BLaER1 treated with 17β-estradiol and CSF1 and Interleukin-3, amounts not matched to agents 10 nM and 100 nM (cell line): ENCODE data around the gene CAMK4.

Experiments
- H3K27ac ChIP-seq, 11 experiments: shearing (Covaris generic); formaldehyde crosslinking; 2 replicates each; pipeline ENCODE4 v1.8.1; 2022
- H3K27me3 ChIP-seq, 11 experiments: shearing (Covaris generic); formaldehyde crosslinking; 2 replicates each; pipeline ENCODE4 v1.8.1; 2022
- H3K36me3 ChIP-seq, 11 experiments: shearing (Covaris generic); formaldehyde crosslinking; 2 replicates each; pipeline ENCODE4 v1.8.1; 2022
- H3K4me1 ChIP-seq, 10 experiments: shearing (Covaris generic); formaldehyde crosslinking; 2 replicates each; pipeline ENCODE4 v1.8.1; 2022
- H3K4me2 ChIP-seq, 11 experiments: shearing (Covaris generic); formaldehyde crosslinking; 2 replicates each; pipeline ENCODE4 v1.8.1; 2022
- H3K4me3 ChIP-seq, 10 experiments: shearing (Covaris generic); formaldehyde crosslinking; 2 replicates each; pipeline ENCODE4 v1.8.1; 2022
- H3K9ac ChIP-seq, 11 experiments: shearing (Covaris generic); formaldehyde crosslinking; 2 replicates each; pipeline ENCODE4 v1.8.1; 2022
- H3K9me3 ChIP-seq, 11 experiments: shearing (Covaris generic); formaldehyde crosslinking; replicated peaks in 1 of 11; 2 replicates each; pipeline ENCODE4 v1.8.1; 2022
- H4K20me1 ChIP-seq, 11 experiments: shearing (Covaris generic); formaldehyde crosslinking; 2 replicates each; pipeline ENCODE4 v1.8.1; 2022
- Cebpa-rat ChIP-seq, 11 experiments: shearing (Covaris generic); IDR thresholded peaks; 2 replicates each; pipeline ENCODE4 v1.8.1; 2022

Gene CAMK4

DNA sequence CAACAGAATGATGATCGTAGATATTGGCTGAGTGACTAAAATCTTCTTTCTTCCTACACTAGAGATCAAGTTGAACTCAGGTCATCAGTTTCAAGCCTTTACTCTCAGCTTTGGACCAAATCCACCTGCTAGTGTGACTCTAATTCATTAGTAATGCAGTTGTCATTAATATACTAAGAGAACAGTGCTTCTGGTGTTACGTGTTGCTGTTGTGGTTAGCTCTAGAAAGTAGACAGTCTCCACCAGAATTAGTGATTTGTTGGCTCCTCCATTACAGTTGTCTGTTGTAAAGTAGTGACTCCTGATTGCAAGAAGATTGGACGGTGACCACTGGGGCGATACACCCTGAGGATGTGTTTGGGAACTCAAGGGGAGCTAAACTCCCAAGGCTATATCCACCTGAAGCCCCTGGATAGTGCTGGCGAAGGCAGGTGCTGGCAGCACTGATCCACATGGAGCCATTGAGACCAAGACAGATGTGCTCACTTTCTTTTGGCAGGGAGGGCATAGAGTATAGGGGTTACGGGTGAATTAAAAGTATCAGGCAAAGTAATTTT, 3.1 kb downstream of the CAMK4 start:
- TF ChIP-seq Cebpa-rat (IDR thresholded peaks at IDR 0.05): no peak
- H3K9me3 ChIP-seq: no peaks in the 10 kb centered on the region
- 0 out of 22 replicates have a peak, but pooled peaks cover 0 to 4% (median 0%) of the 10 kb centered on the region in 11 experiments for H4K20me1 ChIP-seq
- H3K4me1 ChIP-seq: peaks cover 5 to 29% (median 15%) of the 10 kb centered on the region in 10 experiments; a peak in 19 of 20 replicates
- H3K27ac ChIP-seq: no peak overlapping the region
- peaks cover 21 to 31% (median 25%) of the 10 kb centered on the region in 11 experiments for H3K27me3 ChIP-seq
- no peak overlapping the region for H3K4me2 ChIP-seq
- no peak overlapping the region for H3K9ac ChIP-seq
- H3K4me3 ChIP-seq: no peak overlapping the region
- H3K36me3 ChIP-seq: no peaks in the 10 kb centered on the region

DNA sequence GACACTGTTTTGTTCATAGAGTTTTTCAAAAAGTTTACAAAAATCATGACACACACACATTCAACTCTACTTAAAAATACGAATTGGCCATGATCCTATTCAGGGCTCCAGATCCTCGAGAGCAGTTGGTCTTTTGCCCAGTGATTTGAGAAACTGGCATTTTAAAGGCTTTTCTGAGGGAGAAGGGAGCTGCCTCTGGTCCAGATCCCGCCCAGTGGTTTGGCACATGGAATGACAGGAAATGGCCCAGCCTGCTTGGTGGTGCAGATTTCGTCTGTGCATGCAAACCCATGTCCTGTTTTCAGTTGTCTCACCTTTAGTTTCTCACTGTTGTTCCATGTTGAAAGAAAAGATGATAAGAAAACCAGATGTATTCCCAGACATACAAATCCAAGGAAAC, 3.6 kb downstream of the CAMK4 start:
- 0 out of 22 replicates have a peak, but pooled peaks cover 0 to 4% (median 0%) of the 10 kb centered on the region in 11 experiments for H4K20me1 ChIP-seq
- no peak overlapping the region for H3K9ac ChIP-seq
- H3K4me2 ChIP-seq: peak overlapping the region in 1 of 11 experiments; percentile 23; a peak in 1 of 22 replicates
- H3K4me1 ChIP-seq: peaks cover 5 to 29% (median 15%) of the 10 kb centered on the region in 10 experiments; a peak in 19 of 20 replicates
- no peaks in the 10 kb centered on the region for H3K9me3 ChIP-seq
- H3K4me3 ChIP-seq: no peak overlapping the region
- H3K27me3 ChIP-seq: peaks cover 21 to 31% (median 25%) of the 10 kb centered on the region in 11 experiments
- TF ChIP-seq Cebpa-rat (IDR thresholded peaks at IDR 0.05): no peak
- no peak overlapping the region for H3K27ac ChIP-seq
- no peaks in the 10 kb centered on the region for H3K36me3 ChIP-seq

DNA sequence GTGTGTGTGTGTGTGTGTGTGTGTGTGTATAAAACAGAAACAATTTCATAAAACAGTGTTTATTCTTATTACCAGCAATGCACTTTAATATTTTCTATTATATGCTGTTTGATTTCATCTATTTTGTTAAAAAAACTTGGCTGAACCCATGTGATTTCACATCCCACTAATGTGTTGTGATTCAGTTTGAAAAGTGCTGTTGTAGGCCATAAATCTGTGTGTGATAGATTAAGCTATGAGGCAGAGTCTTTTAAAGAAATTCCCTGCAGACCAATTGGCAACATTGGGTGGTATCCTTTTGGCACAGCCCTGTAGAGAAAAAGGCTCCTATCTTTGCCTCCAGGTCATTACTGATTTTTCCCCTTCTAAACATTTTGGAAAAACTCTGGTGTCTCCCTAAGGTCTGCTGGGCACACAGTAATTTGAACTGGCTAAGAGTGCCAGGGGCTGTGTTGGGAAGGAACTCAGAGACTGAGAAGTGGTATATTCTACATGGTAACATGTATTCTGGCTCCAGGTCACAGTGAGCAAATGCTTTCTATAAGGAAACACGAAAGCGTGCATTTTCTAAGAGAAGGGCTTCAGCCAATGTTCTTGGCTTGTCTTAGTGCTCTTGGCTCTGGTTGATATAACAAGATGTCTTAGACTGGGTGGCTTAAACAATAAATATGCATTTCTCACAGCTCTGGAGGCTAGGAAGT, 4.5 kb downstream of the CAMK4 start:
- peaks cover 16 to 24% (median 19%) of the 10 kb centered on the region in 11 experiments for H3K27me3 ChIP-seq
- no peak overlapping the region for H3K9ac ChIP-seq
- H3K27ac ChIP-seq: no peak overlapping the region
- peaks cover 5 to 26% (median 15%) of the 10 kb centered on the region in 10 experiments; a peak in 19 of 20 replicates for H3K4me1 ChIP-seq
- H3K4me3 ChIP-seq: no peak overlapping the region
- TF ChIP-seq Cebpa-rat (IDR thresholded peaks at IDR 0.05): no peak
- H3K4me2 ChIP-seq: no peak overlapping the region
- no peaks in the 10 kb centered on the region for H3K9me3 ChIP-seq
- H4K20me1 ChIP-seq: 0 out of 22 replicates have a peak, but pooled peaks cover 0 to 4% (median 0%) of the 10 kb centered on the region in 11 experiments
- no peaks in the 10 kb centered on the region for H3K36me3 ChIP-seq

DNA sequence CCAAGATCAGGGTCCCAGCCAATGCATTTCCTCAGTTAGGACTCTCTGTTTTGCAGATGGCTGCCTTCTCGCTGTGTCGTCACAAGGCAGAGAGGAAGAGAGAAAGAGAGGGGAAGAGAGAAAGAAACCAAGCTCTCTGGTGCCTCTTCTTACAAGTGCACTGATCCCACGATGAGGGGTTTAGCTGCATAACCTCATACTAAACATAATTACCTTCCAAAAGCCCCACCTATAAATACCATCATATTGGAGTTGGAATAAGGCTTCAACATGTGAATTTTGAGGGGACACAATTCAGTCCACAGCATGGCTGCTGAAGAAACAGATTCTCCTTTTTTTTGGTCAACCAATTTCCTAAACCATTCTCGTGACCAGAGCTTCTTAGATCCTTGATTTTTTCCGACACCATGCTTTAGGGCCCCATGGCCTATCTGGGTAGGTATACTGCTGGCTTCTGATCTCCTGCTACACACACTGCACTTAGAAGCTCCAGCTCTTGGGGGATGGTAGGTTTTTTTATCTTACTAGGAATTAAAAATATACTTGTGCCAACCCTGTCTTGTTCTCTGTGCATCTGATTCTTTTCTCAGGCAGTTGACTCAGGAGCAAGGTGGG, 5.1 kb downstream of the CAMK4 start:
- H3K4me3 ChIP-seq: no peak overlapping the region
- peaks cover 10 to 17% (median 13%) of the 10 kb centered on the region in 11 experiments for H3K27me3 ChIP-seq
- H3K9ac ChIP-seq: no peak overlapping the region
- no peaks in the 10 kb centered on the region for H3K36me3 ChIP-seq
- peaks cover 5 to 24% (median 15%) of the 10 kb centered on the region in 10 experiments; a peak in 19 of 20 replicates for H3K4me1 ChIP-seq
- peak overlapping the region in 1 of 11 experiments; percentile 24; a peak in 3 of 22 replicates for H3K4me2 ChIP-seq
- 0 out of 22 replicates have a peak, but pooled peaks cover 0 to 4% (median 0%) of the 10 kb centered on the region in 11 experiments for H4K20me1 ChIP-seq
- H3K9me3 ChIP-seq: no peaks in the 10 kb centered on the region
- H3K27ac ChIP-seq: no peak overlapping the region
- TF ChIP-seq Cebpa-rat (IDR thresholded peaks at IDR 0.05): no peak

DNA sequence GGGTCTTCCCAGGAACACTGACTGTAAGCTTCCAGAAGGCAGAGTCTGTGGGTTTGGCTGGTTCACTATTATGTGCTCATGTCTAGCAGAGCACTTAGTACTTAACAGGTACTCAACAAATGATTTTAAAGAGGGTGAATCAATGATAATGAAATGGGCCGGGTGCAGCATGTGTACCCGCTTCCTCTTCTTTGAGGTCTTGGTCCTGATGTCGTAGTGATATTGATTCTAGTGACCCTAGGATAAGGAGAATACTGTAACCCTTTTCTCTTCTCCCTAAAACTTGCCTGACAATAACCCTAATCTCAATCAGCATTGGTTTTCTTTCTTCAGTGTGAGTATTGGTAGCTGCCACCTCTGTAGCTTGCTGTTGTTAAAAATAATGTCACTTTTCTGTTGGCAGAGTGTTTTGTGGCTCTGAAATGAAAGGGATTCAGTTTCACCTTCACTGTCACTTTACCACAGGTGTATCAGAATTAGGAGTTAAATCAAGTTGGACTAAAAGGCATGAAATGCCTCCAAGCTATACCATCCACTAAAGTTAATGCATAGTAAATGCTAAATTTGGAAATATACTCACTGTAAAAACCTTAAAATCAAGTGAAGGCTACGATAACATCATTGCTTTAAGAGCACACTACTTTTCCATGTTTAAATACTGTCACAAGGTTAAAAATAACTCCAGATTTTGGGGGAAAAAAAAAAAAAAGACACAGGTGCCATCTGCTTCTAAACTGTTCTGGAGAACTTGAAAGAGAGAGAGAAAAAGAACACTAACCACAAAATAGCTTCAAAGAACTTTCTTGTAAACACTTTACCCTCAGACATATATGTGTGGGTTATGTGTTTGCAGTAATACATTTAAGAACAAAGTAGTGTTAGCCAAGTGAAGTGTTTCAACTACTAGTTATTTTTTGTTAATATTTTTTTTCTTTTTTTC, 6.0 kb downstream of the CAMK4 start:
- H3K4me3 ChIP-seq: no peak overlapping the region
- 0 out of 22 replicates have a peak, but pooled peaks cover 0 to 2% (median 0%) of the 10 kb centered on the region in 11 experiments for H4K20me1 ChIP-seq
- peaks cover 2 to 9% (median 5%) of the 10 kb centered on the region in 11 experiments; a peak in 20 of 22 replicates for H3K27me3 ChIP-seq
- H3K9me3 ChIP-seq: no peaks in the 10 kb centered on the region
- no peak for TF ChIP-seq Cebpa-rat (IDR thresholded peaks at IDR 0.05)
- H3K36me3 ChIP-seq: no peaks in the 10 kb centered on the region
- no peak overlapping the region for H3K9ac ChIP-seq
- peak overlapping the region in 6 of 11 experiments; percentile 2 to 37 (median 7); a peak in 6 of 22 replicates for H3K4me2 ChIP-seq
- peaks cover 0 to 17% (median 9%) of the 10 kb centered on the region in 10 experiments; a peak in 16 of 20 replicates for H3K4me1 ChIP-seq
- no peak overlapping the region for H3K27ac ChIP-seq

DNA sequence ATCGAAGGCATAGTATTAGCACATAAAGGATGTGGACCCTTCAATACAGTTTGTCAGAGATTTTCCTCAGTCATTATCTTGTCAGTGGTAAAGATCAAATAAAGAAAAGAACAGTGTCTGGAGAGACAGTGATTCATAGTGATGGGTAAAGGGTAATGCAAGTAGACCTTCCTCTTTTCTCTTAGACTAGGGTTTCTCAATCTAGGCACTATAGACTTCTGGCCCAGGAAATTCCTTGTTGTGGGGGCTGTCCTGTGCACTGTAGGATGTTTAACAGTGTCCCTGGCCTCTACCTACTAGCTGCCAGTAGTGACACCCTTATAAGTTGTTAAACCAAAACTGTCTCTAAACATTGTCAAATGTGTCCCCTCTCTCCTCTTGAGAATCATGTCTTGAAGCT, 6.9 kb downstream of the CAMK4 start:
- Histone ChIP-seq H3K27me3 (peaks cover 0 to under 1% (median 0%) of the 10 kb centered on the region in 11 experiments; a peak in 1 of 22 replicates), H3K4me1 (peaks cover 0 to 15% (median 8%) of the 10 kb centered on the region in 10 experiments; a peak in 12 of 20 replicates), H3K9ac (no peak overlapping the region), H3K27ac (no peak overlapping the region), H3K36me3 (no peaks in the 10 kb centered on the region), H3K9me3 (no peaks in the 10 kb centered on the region), H3K4me2 (no peak overlapping the region; a peak in 1 of 22 replicates), H4K20me1 (no peaks in the 10 kb centered on the region), H3K4me3 (no peak overlapping the region)
- no peak for TF ChIP-seq Cebpa-rat (IDR thresholded peaks at IDR 0.05)

DNA sequence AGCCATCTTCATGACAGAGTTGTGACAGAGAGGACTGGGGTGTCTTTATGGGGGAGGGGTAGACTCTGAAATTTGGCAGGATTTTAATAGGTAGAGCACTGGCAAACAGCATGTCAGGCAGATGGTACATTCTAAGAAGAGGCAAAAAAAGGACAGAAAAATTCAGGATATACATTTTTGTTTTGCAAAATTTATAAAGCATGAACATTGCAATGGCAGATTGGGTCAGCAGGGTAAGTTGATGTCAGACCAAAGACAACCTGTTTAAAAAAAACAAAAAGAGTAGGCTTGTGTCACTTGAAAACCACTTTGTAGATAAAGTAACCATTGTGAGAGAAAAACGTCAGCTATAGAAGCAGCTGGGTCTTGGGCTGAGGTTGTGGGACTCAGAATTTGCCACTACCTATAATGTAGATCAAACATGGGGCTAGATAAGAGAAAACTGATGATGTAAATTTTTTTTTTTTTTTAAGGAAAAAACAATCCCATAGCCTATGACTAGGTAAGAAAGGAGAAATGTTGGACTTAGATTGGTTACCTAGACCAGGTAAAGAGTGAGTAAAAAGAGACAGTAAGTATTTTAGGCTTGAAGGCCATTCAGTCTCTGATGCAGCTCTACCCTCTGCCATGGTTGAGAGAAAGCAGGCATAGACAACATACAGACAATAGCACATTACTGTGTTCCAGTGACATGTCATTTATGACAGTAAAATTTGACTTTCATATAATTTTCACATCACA, 8.3 kb downstream of the CAMK4 start:
- Histone ChIP-seq H3K27ac (no peak overlapping the region), H4K20me1 (no peaks in the 10 kb centered on the region), H3K4me1 (peaks cover 0 to 15% (median 8%) of the 10 kb centered on the region in 10 experiments; a peak in 13 of 20 replicates)

DNA sequence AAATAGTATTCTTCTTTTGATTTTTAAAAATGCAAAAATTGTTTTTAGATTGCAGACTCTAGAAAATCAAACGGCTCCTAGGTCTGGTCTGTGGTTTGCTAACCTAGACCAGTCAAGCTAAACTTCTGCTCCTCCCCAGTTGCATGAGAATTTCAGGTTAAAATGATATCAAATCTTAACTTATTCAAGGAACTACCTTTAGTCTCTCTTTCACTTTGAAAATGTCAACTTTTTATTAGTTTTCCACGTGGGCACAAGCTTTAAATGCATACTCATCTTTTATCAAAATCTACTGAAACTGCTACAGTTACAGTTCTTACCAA, 8.8 kb downstream of the CAMK4 start:
- Histone ChIP-seq H3K4me3 (no peak overlapping the region), H3K9ac (no peak overlapping the region), H3K4me2 (no peak overlapping the region), H3K27me3 (no peaks in the 10 kb centered on the region), H3K4me1 (peaks cover 0 to 15% (median 7%) of the 10 kb centered on the region in 10 experiments; a peak in 13 of 20 replicates), H3K9me3 (no peaks in the 10 kb centered on the region), H3K36me3 (no peaks in the 10 kb centered on the region), H4K20me1 (no peaks in the 10 kb centered on the region), H3K27ac (no peak overlapping the region)
- TF ChIP-seq Cebpa-rat (IDR thresholded peaks at IDR 0.05): no peak

More for the DNA sequence above, 8.3 kb downstream of the CAMK4 start:
- no peaks in the 10 kb centered on the region for H3K27me3 ChIP-seq
- H3K36me3 ChIP-seq: no peaks in the 10 kb centered on the region
- H3K9ac ChIP-seq: no peak overlapping the region
- H3K4me2 ChIP-seq: no peak overlapping the region
- H3K9me3 ChIP-seq: no peaks in the 10 kb centered on the region
- no peak overlapping the region for H3K4me3 ChIP-seq
- no peak for TF ChIP-seq Cebpa-rat (IDR thresholded peaks at IDR 0.05)
